ENCODE measurements around the gene ZC4H2. TPM values are rescaled to one million over a fixed set of nuclear protein-coding genes. Genes with fewer than 3 reads are reported as not detected.
"Not testable (repeated sequence)": the region's sequence is repeated elsewhere in the genome, so short reads cannot be mapped to it uniquely, and the experiment has no call there.

ZC4H2 gene, protein sequence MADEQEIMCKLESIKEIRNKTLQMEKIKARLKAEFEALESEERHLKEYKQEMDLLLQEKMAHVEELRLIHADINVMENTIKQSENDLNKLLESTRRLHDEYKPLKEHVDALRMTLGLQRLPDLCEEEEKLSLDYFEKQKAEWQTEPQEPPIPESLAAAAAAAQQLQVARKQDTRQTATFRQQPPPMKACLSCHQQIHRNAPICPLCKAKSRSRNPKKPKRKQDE
- total RNA-seq (2021; fragmentation: NEBNext Ultra II Directional; extraction: Animal tissue kit (Norgen Biotek cat#: 25700)) = 1 to 10 TPM; 5.4 to 7.5 (median 6.4) TPM
- long read RNA-seq, partial matches to known transcripts = 0 of 5 reads
- long read RNA-seq, other reads (novel, unspliced or antisense) = 1 of 5 reads

DNA sequence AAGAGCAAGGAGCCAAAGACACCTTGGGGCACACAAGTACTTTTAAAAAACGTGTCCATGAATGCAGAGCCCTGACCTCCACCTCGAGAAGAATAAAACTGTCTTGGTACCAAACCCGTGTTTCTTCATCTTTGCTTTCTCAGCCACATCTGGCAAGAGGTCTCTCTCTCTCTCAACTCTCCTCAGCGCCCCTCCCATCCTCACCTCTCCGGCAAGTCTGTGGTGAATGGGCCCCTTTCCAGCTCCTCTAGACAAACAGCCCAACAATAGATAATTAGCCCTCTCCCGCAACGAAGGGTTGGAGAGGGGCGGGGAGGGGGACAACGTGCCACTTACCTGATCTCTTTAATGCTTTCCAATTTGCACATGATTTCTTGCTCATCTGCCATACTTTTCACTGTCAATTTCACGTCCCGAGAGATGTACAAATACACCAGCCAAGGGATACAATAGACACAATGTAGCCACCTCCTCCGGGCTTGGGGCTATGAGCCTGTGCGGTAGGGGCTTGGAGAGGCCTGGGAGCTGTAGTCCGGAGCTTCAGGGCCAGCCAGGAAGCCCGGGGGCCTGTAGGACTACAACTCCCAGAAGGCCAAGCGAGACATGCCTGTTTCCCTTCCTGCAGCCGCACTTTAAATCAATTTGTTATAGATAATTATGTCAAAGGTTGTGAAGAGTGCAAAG is at the start of gene ZC4H2:
ZC4H2 (minus strand) TSS at position 462 of the 684 bp plus-strand sequence; CDS start at position 389, 73 bp downstream.
- DNase-seq = peak; percentile 62
- H3K27me3 Mint-ChIP-seq (ENCODE audit: insufficient read depth) = peaks cover 2% of the 10 kb centered on the region
- 0 out of 2 replicates have a peak, but pooled peaks cover 4% of the 10 kb centered on the region for H3K4me1 Mint-ChIP-seq (ENCODE audit: low read depth)
- TF ChIP-seq, protein P1, sequence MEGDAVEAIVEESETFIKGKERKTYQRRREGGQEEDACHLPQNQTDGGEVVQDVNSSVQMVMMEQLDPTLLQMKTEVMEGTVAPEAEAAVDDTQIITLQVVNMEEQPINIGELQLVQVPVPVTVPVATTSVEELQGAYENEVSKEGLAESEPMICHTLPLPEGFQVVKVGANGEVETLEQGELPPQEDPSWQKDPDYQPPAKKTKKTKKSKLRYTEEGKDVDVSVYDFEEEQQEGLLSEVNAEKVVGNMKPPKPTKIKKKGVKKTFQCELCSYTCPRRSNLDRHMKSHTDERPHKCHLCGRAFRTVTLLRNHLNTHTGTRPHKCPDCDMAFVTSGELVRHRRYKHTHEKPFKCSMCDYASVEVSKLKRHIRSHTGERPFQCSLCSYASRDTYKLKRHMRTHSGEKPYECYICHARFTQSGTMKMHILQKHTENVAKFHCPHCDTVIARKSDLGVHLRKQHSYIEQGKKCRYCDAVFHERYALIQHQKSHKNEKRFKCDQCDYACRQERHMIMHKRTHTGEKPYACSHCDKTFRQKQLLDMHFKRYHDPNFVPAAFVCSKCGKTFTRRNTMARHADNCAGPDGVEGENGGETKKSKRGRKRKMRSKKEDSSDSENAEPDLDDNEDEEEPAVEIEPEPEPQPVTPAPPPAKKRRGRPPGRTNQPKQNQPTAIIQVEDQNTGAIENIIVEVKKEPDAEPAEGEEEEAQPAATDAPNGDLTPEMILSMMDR (IDR thresholded peaks at IDR 0.05) = no peak
- H3K4me3 Mint-ChIP-seq = peak within 1 kb of the TSS; percentile 97
- H3K9me3 Mint-ChIP-seq = no peaks in the 10 kb centered on the region
- peak within 1 kb of the TSS; percentile 48 for H3K27ac Mint-ChIP-seq
- H3K36me3 Mint-ChIP-seq (ENCODE audit: low read depth) = no peaks in the 10 kb centered on the region

DNA sequence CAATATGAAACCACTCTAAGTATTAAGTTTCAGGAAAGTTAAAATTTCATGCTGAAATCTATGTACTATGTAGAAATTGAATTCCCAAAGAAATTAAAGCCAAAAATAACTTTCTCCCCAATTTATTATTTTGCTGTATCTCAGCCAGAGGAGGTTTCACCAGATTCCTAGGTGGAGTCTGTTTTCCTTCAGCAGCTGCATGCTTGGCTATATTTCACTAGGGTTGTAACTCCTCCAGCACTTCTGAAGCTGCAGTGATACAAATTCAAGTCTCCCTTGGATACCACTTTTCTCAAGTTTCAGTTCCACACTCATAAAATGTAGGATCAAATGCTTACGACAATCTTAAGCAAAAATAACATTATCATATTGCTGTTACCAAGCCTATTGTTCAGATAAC is 41.2 kb upstream of the ZC4H2 start:
- Mint-ChIP-seq H3K27me3 (ENCODE audit: insufficient read depth) (no peaks in the 10 kb centered on the region), H3K4me1 (ENCODE audit: low read depth) (no peaks in the 10 kb centered on the region), H3K36me3 (ENCODE audit: low read depth) (no peaks in the 10 kb centered on the region), H3K27ac (no peak overlapping the region), H3K9me3 (peaks cover 3% of the 10 kb centered on the region; the same call in 1 of the 2 replicates), H3K4me3 (no peak overlapping the region)
- DNase-seq = no peak
- TF ChIP-seq, protein P1 (IDR thresholded peaks at IDR 0.05) = no peak

DNA sequence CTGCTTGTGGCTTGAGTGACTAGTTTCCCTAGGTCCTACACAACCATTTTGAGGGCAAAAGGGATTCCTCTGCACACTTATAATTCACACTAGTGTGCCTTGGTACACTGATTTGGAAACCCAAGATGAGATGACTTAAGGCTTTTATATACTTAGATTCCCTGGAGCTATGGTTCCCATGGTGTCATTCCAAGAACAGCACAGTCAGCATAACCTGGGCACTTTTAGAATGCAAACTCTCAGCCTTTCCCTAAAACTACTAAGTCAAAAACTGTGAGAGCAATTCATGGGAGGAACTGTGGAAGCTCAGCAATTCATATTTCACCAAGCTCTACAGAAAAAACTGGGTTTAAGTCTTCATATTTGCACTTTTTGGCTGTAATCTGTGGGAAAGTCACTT is 38.0 kb upstream of the ZC4H2 start:
- H3K27ac Mint-ChIP-seq = no peak overlapping the region
- TF ChIP-seq, protein P1 (IDR thresholded peaks at IDR 0.05) = no peak
- H3K4me3 Mint-ChIP-seq = no peak overlapping the region
- no peak for DNase-seq
- no peaks in the 10 kb centered on the region for H3K4me1 Mint-ChIP-seq (ENCODE audit: low read depth)
- H3K36me3 Mint-ChIP-seq (ENCODE audit: low read depth) = no peaks in the 10 kb centered on the region
- no peaks in the 10 kb centered on the region for H3K27me3 Mint-ChIP-seq (ENCODE audit: insufficient read depth)
- H3K9me3 Mint-ChIP-seq = no peaks in the 10 kb centered on the region

DNA sequence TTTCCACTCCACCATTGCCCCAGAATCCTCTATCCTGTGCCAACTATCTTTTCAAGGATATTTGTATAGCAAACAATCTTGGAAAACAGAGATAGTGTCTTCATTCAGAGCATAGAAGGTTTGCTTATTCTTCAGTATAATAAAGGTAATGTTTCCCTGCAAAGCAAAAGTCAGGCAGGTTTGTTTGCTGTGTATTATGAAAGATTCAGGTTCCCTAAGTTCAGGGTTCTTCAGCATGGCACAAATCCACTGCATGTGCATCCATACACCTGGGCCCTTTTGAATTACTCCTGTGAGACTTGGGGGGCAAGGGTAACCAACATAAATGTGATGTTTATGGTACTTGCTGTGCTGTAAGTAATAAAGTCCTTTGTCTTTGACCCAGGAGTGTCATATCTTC is 33.2 kb upstream of the ZC4H2 start:
- H3K9me3 Mint-ChIP-seq = no peaks in the 10 kb centered on the region
- DNase-seq = no peak
- no peaks in the 10 kb centered on the region for H3K4me1 Mint-ChIP-seq (ENCODE audit: low read depth)
- no peaks in the 10 kb centered on the region for H3K27me3 Mint-ChIP-seq (ENCODE audit: insufficient read depth)
- no peak overlapping the region for H3K27ac Mint-ChIP-seq
- no peak overlapping the region for H3K4me3 Mint-ChIP-seq
- TF ChIP-seq, protein P1 (IDR thresholded peaks at IDR 0.05) = no peak
- no peaks in the 10 kb centered on the region for H3K36me3 Mint-ChIP-seq (ENCODE audit: low read depth)

DNA sequence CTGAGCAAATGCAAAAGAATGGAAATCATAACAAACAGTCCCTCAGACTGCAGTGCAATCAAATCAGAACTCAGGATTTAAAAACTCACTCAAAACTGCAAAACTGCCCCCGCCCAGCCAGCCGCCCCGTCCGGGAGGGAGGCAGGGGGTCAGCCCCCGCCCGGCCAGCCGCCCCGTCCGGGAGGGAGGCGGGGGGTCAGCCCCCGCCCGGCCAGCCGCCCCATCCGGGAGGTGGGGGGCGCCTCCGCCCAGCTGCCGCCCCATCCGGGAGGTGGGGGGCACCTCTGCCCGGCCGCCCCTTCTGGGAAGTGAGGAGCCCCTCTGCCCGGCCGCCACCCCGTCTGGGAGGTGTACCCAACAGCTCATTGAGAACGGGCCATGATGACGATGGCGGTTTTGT is 26.0 kb upstream of the ZC4H2 start:
- not testable (repeated sequence) for H3K4me1 Mint-ChIP-seq (ENCODE audit: low read depth); H3K9me3 Mint-ChIP-seq; H3K4me3 Mint-ChIP-seq; H3K27ac Mint-ChIP-seq; H3K27me3 Mint-ChIP-seq (ENCODE audit: insufficient read depth); DNase-seq; H3K36me3 Mint-ChIP-seq (ENCODE audit: low read depth)

DNA sequence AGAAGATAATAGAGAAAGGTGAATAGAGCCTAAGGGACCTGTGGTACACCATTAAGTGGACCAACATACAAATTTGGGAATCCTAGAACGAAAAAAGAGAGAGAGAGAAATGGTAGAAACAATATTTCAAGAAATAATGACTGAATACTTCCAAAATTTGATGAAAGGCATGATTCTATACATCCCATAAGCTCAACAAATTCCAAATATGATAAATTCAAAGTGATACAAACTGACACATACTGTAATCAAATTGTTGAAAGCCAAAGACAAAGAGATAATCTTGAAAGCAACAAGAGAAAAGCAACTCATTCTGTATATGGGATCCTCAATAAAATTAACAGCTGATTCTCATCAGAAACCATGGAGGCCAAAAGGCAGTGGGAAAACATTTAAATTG is 20.6 kb upstream of the ZC4H2 start:
- no peak for DNase-seq
- TF ChIP-seq, protein P1 (IDR thresholded peaks at IDR 0.05) = no peak
- H3K9me3 Mint-ChIP-seq = no peaks in the 10 kb centered on the region
- no peaks in the 10 kb centered on the region for H3K4me1 Mint-ChIP-seq (ENCODE audit: low read depth)
- H3K27ac Mint-ChIP-seq = no peak overlapping the region
- no peaks in the 10 kb centered on the region; the same call in 1 of the 2 replicates for H3K27me3 Mint-ChIP-seq (ENCODE audit: insufficient read depth)
- H3K36me3 Mint-ChIP-seq (ENCODE audit: low read depth) = no peaks in the 10 kb centered on the region
- no peak overlapping the region for H3K4me3 Mint-ChIP-seq

Measured in HFFc6 (cell line).